Activated CD4-positive, alpha-beta T cell treated with anti-CD3 and anti-CD28 coated beads for 4 hours (primary cell): Measurements from ENCODE around the gene IGFBP7.
"Not testable (repeated sequence)": the region's sequence is repeated elsewhere in the genome, so short reads cannot be mapped to it uniquely, and the experiment has no call there.

Experiments
- DNase-seq, 2 donors: peaks; one replicate each; pipeline ENCODE4 v3.0.0-alpha.2; 2020

Gene IGFBP7

DNA sequence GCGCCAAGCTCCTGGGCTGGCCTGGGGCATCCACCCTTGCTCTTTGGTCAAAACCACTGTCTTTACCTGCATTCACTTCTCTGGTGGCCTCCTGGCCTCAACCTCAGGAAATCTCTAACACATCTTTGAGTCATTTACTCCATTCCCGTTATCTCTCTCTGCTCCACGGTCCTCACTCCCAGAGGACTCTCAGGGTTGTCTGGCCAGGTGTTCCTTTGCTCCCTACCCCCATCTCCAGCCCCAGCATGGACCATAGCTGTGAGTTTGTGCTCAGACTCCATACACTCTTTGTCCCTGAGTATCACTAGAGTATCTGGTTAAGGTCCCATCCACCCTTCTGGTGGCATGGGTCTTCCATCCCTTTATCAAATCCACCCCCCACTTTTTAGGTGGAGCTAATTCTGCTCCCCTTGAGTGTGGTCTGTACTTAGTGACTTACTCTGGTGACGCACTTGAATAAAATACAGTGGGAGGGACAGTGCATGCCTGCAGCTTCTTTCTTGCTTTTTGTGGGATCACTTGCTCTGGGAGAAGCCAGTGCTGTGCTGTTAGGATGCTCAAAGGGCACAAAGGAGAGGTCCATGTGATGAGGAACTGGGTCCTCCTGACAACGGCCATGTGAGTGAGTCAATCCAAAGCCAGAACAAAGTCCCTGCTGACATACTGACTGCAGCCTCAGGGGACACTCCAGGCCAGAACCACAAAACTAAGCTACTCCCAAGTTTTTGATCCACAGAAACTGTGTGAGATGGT is 44.3 kb downstream of the IGFBP7 start:
- no peak for DNase-seq

DNA sequence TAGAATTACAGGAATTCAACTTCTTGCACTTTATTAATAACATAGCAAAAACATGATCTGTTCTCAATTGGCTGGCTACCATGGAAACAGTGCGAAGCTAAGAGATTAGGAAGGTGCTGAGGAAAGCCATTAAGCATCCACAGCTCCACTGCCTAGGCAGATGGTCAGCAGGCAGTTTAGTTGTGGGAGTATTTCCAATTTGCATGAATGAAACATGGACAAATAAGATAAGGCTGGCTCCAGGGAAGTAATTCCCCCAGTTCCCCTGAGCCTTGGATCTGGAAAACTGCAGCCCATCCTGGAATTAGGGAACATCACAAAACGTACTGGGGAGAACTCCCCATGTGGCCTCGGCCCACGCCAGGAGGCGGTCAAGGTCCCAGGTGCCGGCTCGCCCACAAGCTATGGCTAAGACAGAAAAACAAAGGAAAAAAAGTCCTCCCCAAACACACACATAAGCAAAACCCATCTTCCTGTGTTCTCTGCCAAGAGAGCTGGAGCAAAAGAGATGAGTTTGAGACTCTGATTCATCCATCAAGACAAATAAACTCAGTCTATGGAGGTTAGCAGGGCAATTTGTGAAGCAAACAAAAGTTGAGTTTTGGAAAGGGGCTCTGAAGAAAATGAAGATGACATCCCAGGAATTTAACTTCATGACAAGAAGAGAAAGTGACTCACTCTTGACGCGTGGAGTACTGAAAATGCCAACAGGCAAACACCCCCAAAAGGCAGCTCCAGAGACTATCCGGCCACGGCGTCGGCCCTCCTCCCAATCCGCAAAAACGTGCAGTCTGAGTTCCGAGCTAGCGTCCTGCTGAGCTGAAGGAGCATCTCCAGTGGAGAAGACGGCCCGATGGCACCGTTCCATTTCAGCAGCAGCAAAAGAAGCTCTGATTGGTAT is 45.1 kb downstream of the IGFBP7 start:
- DNase-seq, result no peak

DNA sequence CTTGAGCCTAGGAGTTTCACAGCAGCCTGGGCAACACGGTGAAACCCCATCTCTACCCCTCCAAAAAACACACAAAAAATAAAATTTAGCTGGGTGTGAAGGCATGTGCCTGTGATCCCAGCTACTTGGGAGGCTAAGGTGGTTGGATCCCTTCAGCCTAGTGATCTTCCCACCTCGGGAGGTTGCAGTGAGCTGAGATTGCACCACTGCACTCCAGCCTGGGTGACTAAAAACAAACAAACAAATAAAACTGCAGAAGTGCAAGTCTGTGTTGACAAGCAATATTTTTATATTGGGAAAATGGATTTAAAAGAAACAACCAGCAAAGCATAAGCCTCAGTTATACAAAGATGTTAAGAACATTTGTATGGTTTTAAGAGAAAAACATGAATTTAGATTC is 46.1 kb downstream of the IGFBP7 start:
- DNase-seq, result no peak

DNA sequence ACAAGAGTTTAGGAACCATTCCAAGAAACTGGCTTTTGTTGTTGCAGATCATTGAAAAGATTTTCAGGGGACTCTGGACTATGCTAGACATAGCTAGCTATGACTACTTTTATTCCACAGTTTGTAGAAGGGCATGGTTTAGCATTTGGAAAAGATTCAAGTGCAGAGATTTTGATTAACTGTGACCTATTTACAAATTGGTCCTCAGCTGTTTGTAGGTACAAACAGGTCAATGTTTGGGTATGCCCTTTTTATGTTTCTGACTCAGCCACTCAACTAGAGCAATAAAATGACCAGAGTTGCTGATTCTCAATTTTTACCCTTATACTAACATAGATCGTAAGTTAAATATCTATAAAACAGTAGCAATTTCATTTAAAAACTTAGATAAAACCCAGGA is 46.7 kb downstream of the IGFBP7 start:
- DNase-seq, result no peak

DNA sequence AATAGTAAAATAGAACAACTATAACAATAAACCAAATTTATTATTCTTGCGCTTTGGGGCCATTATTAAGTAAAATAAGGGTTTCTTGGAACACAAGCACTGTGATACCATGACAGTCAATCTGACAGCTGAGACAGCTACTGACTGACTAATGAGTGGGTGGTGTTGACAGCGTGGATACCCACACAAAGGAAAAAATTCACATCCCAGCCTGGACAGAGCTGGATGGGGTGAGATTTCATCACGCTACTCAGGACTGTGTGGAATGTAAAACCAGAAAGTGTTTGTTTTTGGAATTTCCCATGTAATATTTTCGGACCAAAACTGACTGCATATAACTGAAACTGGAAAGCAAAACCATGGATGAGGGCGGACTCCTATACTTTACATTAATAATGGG is 48.8 kb downstream of the IGFBP7 start:
- no peak for DNase-seq

DNA sequence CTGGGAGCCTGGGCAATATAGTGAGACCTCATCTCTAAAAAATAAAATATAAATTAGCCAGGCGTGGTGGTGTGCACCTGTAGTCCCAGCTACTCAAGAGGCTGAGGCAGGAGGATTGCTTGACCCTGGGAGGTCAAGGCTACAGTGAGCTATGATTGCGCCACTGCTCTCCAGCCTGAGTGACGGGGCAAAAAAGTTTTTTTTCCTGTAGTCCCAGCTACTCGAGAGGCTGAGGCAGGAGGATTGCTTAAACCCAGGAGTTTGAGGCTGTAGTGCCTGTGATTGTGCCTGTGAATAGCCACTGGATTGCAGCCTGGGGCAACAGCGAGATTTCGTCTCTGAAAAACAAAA is 49.5 kb downstream of the IGFBP7 start:
- DNase-seq, result not testable (repeated sequence)

DNA sequence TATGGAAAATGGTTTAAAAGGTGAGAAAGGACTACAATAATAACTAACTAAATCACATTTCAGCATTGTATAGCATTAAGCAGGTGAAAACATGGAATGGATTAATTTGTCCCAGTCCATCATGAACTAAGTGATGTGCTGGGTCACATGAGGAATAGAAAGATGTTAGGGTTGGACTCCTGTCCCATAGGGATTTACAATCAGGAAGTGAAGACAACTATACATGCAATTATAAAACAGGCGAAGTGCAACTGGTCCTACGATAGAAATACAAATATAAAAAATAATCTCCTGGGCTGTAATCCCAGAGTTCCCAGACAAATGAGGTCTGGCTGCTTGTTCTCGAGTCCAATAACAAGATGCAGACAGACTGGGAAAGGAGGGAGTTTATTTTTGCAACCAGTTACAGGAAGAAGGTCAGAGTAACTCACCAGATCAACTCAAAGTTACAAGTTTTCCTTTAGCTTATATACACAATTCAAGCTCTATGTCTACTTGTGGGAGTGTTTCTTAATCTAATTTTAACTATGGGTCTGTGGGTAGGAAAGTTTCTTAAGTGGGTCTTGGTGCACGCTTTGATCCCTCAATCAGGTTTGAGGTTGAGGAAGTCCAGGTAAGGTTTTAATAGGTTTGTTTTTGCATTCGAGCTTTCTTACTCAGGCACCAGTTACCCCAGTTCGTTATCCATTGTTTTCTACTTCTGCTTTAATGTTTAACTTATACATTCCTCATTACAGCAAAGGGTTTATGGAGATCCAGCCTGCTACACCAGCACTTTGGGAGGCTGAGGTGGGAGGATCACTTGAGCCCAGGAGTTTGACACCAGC is 50.1 kb downstream of the IGFBP7 start:
- no peak for DNase-seq

DNA sequence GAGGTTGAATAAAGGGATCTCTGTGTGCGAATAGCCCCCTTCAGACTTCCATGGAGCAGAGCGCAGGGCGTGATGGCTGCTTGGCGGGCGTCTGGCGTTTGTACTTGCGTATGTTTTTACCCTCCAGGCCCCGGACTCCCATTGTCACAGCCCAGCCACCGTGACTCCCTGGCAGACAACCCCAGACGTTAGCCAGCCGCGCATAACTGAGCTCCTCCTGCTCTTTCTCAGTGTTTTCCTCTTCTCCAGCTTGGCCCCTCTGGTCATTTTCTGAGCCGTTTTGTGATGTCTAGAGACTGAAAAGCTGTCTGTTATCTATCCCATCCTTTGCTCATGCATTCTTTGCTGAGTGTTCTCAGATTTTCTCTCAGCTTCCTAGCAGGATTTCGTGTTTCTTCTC is 54.3 kb downstream of the IGFBP7 start:
- DNase-seq, result no peak

DNA sequence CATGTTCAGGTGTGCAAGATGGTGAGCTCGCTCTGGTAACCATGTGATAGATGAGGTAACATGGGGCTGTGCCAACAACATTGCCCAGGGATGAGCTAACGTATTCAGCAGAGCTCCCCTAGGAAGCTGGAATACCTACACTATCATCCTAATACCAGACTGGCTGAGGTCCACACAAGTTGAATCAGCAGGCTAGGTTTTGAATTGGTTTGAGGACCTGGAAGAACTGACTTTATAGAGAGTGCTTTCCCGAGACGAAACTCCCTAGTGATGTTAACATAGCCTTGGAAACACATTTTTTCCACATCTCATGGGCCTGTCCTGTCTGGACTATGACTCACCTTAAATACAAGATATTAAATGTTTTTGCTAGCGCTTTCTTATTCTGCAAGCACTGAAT is 56.7 kb downstream of the IGFBP7 start:
- no peak for DNase-seq

DNA sequence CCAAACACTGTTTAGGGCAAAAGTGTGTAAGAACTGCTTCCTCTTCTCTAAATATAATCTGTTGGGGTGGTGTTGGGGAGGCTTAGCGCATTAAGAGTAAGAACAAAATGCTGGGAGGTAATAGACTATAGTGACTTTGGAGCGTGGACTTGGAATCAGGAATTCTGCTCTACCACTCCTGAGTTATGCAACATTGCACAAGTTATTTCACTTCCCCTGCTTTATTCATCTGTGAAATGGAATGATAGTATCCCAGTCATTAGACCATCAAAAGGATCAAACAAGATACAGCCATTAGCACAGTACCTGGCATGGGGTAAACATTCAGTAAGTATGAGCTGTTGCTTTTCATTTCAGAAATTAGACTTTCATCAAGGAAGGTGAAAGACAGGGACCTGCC is 58.7 kb downstream of the IGFBP7 start:
- no peak for DNase-seq

DNA sequence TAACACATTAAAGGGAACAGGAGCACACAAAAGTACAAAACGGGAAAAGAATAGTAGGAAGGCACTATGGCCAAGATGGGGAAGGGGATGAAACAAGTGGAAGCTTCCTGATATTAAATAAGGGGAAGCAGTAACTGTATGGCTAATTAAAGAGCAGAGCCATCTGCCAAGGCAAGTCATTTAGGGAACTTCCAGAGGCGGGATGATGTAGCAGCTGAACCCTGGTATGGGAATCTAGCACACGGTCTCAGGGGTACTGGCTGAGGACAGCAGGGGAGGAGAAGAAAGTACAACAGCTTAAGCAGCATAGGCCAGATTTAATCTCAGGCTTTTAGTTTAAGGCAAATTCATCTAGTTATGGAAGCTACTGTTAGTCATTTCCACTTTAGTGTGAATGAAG is 59.1 kb downstream of the IGFBP7 start:
- DNase-seq, result no peak

DNA sequence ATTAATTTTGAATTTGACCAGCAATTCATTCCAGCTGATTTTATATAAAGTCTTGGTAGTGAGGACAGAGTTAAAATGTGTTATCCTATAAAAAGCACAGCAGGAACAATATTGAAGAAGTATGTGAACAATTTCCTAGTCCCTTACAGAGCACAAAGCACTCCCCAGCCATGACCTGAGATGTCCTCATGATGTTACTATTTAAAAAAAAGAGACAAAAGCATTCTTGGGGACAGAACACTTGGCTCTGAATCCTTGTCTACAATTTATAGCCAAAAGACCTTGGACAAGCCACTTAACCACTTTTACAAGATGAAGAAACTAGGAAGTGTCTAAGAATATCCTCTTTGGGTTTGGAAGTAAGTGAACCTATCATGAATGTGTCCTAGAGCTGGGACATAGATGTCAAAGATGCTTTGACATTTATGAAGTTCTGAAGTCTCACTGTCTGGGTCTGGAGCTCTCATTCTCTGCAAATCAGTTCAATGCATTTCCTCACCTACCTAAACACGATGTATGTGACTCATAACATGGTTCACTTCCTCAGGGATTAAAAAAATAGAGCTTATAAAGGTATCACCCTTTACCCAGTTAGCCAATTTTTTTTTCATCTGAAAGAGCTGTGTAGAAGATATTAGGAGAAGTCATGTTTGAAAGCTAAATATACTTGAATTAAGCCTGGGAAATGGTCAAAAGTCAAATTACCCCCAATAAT is 61.4 kb downstream of the IGFBP7 start:
- DNase-seq, result no peak

DNA sequence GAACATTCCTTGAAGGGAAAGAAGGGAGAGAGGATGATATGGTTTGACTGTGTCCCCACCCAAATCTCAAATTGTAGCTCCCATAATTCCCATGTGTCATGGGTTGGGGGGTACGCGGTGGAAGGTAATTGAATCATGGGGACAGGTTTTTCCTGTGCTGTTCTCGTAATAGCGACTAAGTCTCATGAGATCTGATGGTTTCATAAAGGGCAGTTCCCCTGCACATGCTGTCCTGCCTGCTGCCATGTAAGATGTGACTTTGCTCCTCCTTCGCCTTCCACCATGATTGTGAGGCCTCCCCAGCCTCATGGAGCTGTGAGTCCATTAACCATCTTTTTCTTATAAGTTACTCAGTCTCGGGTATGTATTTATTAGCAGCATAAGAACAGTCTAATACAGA is 63.1 kb downstream of the IGFBP7 start:
- not testable (repeated sequence) for DNase-seq

DNA sequence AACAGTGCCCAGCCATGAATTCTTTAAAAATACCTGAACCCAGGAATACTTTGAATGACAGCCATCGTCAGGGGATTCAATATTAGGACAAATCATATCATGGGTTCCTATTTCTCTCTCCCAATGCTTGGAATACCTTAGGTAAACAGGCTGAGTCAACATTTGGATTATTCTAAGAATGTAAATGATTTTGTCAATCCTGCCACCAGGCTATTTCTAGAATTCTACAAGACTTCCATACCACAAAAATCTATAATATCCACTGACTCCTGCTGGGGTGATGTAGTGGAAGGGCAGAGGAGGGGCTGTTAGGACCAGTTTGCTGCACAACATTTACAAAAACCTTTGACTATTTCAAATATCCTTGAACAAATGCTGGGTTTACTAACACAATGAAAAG is 65.2 kb downstream of the IGFBP7 start:
- DNase-seq, result no peak

DNA sequence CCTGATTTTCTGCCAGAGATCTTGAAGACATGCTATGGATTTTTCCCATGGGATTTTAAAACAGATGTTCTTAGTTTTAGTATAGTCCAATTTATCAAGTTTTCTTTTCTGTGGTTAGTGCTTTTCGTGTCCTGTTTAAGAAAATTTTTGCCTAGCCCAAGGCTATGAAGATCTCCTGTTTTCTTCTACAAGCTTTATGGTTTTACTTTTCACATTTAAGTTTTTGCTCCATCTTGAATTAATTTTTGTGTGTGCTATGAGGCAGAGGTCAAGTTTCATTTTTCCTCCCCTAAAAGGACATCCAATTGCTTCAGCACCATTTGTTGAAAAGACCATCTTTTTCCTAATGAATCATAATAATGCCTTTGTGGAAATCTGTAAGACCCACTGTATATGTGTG is 65.9 kb downstream of the IGFBP7 start:
- DNase-seq, result no peak

DNA sequence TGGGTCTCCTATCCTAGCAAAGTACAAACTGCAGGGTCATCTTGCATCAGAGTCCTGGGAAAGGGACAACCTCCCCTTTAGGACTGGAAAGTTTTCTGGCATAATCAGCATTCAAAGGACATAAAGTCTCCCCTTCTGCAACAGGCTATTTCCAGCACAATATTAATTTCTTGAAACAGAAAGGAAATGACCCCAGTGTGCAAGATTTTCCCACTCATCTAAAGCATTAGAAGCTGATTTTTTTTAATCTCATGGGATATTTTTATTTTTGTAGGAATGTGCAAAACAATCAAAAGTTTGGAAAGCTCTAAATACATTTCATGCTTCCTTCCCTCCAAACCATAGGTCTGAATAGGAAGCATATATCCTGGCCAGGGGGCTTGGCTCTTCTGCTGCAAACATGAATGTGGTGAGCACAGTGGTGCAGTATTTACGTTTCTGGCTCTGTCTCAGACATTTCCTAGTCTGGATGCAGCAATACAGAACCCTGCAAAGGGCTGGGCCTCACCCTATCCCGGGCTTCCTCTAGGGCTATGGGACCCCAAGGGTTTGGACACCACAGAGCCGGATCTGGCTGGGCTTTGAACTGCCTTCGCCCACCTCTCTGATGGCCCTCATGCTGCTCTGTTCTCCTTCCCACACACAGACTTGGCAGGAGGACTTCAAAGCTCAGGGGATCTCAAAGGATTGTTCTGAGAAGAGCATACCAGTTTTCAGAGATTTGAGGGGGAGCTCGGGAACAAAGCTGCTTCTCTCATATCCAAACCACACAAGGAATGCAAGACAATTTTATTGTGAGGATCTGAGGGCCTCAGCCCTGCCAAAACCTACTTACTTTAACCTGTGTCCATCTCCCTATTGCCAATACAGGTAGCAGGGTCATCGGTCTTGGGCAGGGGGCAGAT is 66.6 kb downstream of the IGFBP7 start:
- DNase-seq, result no peak

DNA sequence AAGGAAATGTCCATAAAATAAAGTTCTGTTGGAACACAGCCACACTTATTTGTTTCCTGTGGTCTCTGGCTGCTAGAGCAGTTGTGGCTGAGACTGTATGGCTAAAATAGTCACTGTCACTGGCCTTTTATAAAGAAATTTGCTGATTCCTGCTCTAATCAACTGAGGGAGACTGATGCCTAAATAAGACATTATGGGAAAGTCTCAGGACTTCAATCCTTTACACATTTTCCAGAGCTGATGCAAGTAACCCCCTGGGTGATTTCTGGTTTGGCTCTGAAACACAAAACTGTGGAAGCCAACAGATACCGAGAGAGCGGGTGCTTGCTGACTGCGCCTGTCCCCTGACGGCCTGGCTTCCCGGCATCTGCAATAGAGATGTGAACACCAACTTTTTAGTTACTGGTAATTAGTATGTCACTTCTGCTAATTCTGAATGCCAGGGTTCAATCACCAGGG is 67.4 kb downstream of the IGFBP7 start:
- no peak for DNase-seq

DNA sequence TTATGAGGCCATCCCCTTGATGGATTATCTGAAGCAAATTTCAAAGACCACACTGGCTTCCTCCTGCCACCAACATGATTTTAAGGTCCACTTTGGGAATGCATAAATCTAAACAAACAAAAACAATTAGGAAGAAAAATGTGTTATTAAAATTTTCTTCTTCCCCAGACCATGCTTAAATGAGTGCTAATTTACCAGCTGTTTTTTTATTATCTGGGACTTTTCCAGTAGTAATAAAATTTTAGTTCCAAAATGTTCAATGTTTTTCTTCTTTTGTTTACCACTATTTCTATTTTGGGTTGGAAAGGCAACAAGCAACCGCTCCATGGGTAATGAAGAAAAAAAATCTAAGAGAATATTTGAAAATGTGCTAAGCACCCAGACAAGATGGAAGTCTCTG is 69.2 kb downstream of the IGFBP7 start:
- no peak for DNase-seq

DNA sequence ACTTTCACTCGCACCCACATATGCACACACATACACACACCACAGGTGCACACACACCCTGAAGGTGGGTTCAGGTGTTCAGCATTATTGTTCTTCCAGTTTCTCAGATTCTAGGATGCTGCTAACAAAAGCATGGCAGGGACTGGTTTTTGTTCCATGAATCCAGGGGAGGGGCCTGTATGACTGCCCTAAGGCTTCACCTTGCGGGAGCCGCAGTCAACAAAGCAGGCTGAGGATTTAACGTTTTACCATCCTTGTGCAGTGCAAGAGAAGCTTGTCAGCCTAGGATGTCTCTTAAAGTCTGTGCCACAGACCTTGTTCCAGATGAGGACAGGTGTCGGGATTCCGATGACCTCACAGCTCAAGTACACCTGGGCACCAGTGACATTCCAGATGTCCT is 69.7 kb downstream of the IGFBP7 start:
- no peak for DNase-seq

DNA sequence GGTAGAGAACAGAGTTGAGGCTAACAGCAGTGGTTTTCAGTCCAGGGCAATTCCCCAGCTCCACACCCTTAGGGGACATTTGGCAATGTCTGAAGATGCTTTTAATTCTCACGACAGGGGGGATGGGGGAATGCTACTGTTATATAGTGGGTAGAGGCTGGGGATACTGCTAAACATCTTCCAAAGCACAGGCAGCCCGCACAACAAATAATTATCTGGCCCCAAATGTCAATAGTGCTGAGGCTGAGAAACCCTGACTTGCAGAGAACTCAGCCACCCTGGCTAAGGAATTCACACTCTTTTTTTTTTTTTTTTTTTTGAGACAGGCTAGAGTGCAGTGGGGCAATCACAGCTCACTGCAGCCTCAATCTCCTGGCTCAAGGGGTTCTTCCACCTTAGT is 70.8 kb downstream of the IGFBP7 start:
- no peak for DNase-seq

DNA sequence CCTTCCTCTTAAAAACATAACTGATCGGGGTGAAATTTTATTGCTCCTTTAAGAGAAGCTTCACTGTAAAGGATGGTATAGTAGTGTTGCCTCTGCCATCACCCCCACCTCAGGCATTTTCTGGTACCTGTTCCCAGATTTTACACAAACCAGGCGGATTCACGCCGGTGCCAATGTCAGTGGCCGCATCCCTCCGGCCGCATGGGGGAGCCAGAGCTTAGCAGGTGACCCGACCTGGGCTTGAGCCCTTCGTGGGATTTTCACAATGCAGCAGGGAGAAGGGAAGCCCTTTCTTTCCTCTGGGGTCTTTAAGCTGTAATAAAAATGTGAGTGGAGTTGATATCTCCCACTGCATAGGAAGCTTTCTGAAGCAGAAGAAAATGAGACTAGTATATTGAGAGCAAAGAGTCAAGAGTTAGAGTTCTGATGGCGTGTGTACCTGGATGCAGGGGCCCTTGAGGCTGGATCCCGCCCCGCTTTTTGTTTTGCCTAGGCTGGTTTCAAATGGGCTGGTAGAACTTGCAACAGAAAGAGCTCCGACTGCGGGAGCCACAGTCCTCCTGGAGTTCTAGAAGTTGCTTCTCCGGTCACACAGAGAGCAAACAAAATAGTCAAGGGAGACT is 72.1 kb downstream of the IGFBP7 start:
- DNase-seq, result no peak
